Upper lobe of left lung (tissue), 4 donors: Measurements from ENCODE around the gene AR.

ENCODE experiments used
- EP300 ChIP-seq, 4 donors: sonication (generic); formaldehyde crosslinking; IDR thresholded peaks; one replicate each; pipeline ENCODE4 v1.5.1; 2017; ENCODE audit warnings: antibody characterized with exemption in 4 of 4, control low read depth in 2 of 4
- POLR2A ChIP-seq, 4 donors: fragments of 450-650 bp; IDR thresholded peaks; one replicate each; pipeline ENCODE4 v1.5.1; 2016 to 2017; ENCODE audit warnings: antibody characterized with exemption in 4 of 4, mild to moderate bottlenecking in 2 of 4
- POLR2AphosphoS5 ChIP-seq, 2 donors: sonication (generic); formaldehyde crosslinking; IDR thresholded peaks; one replicate each; pipeline ENCODE4 v1.5.1; 2017; ENCODE audit warnings: antibody characterized with exemption in 2 of 2
- TF ChIP-seq, protein P1 (sequence below), 6 experiments: fragments of 450-650 bp in 4 of 6; fragments of 200-600 bp in 2 of 6; sonication (generic) in 2 of 6; IDR thresholded peaks; one replicate each; pipeline ENCODE4 v1.5.1; 2016 to 2019; ENCODE audit warnings: antibody characterized with exemption in 6 of 6

DNA sequence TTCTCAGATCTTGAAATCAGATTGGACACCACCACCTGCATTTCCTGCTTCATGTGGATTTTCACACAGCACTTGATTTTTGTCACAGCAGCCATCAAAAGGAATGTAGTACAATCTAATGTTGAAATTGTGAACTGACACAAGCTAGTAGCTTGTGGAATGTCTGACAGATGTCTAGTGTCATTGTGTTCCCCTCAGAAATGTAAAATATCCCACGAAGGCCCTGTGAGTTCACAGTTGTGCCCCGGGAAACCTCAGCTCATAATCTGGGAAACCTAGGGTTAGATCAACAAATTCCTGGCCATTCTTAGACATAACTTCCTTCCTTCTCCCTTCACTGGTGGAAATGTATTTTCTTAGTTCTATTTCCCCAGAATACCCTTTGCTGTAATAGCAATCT, 205.7 kb downstream of the AR start:
- TF ChIP-seq POLR2A (IDR thresholded peaks at IDR 0.05) (no peak), POLR2AphosphoS5 (IDR thresholded peaks at IDR 0.05) (no peak), EP300 (IDR thresholded peaks at IDR 0.05) (no peak)
- TF ChIP-seq, protein P1, sequence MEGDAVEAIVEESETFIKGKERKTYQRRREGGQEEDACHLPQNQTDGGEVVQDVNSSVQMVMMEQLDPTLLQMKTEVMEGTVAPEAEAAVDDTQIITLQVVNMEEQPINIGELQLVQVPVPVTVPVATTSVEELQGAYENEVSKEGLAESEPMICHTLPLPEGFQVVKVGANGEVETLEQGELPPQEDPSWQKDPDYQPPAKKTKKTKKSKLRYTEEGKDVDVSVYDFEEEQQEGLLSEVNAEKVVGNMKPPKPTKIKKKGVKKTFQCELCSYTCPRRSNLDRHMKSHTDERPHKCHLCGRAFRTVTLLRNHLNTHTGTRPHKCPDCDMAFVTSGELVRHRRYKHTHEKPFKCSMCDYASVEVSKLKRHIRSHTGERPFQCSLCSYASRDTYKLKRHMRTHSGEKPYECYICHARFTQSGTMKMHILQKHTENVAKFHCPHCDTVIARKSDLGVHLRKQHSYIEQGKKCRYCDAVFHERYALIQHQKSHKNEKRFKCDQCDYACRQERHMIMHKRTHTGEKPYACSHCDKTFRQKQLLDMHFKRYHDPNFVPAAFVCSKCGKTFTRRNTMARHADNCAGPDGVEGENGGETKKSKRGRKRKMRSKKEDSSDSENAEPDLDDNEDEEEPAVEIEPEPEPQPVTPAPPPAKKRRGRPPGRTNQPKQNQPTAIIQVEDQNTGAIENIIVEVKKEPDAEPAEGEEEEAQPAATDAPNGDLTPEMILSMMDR (IDR thresholded peaks at IDR 0.05) = no peak
